Measurements from ENCODE around the gene PAPPA2.

PAPPA2 gene

GRCh38 chr1:176499671-176500070 is 36.7 kb downstream of the PAPPA2 start:
- Histone ChIP-seq H3K27me3 (replicated peaks; ENCODE audit: control insufficient read depth, insufficient read depth, low read length) (no peaks in the 10 kb centered on the region; the same call in 1 of the 2 replicates), H3K36me3 (ENCODE audit: control insufficient read depth, insufficient read depth, low read length) (no peaks in the 10 kb centered on the region), H3K4me3 (replicated peaks; ENCODE audit: low read depth, low read length) (no peak overlapping the region)
- TF ChIP-seq, protein P1, sequence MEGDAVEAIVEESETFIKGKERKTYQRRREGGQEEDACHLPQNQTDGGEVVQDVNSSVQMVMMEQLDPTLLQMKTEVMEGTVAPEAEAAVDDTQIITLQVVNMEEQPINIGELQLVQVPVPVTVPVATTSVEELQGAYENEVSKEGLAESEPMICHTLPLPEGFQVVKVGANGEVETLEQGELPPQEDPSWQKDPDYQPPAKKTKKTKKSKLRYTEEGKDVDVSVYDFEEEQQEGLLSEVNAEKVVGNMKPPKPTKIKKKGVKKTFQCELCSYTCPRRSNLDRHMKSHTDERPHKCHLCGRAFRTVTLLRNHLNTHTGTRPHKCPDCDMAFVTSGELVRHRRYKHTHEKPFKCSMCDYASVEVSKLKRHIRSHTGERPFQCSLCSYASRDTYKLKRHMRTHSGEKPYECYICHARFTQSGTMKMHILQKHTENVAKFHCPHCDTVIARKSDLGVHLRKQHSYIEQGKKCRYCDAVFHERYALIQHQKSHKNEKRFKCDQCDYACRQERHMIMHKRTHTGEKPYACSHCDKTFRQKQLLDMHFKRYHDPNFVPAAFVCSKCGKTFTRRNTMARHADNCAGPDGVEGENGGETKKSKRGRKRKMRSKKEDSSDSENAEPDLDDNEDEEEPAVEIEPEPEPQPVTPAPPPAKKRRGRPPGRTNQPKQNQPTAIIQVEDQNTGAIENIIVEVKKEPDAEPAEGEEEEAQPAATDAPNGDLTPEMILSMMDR (IDR thresholded peaks at IDR 0.05; ENCODE audit: insufficient read depth, low read length, poor library complexity, severe bottlenecking): no peak
- no peak for DNase-seq (ENCODE audit: extremely low read depth, insufficient read length)

DNA sequence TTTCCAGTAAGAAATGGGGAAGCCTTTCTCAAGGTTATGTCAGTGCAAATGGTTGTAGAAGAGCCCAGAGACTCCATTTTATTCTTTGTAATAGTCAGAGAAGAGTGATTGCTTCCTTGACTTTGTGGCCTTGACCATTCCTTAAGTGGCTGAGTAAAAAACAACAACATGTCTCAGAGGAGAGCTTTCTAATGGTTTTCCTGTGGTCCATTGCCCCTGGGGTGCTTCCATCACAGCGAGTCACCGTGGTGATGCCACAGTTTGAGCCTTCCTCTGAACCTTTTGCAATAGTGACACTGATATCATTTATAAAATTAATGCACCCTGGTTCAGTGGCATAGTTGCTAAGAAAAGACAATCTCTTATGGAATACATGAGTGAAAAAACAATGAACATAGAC is 38.6 kb downstream of the PAPPA2 start:
- TF ChIP-seq, protein P1 (IDR thresholded peaks at IDR 0.05; ENCODE audit: insufficient read depth, low read length, poor library complexity, severe bottlenecking): no peak

GRCh38 chr1:176504848-176505553 is 42.0 kb downstream of the PAPPA2 start:
- no peak for DNase-seq (ENCODE audit: extremely low read depth, insufficient read length)
- no peaks in the 10 kb centered on the region for H3K27me3 ChIP-seq (replicated peaks; ENCODE audit: control insufficient read depth, insufficient read depth, low read length)
- H3K4me3 ChIP-seq (replicated peaks; ENCODE audit: low read depth, low read length): no peak overlapping the region
- no peaks in the 10 kb centered on the region for H3K36me3 ChIP-seq (ENCODE audit: control insufficient read depth, insufficient read depth, low read length)
- TF ChIP-seq, protein P1 (IDR thresholded peaks at IDR 0.05; ENCODE audit: insufficient read depth, low read length, poor library complexity, severe bottlenecking): no peak

More for the DNA sequence above, 38.6 kb downstream of the PAPPA2 start:
- no peak overlapping the region for H3K4me3 ChIP-seq (replicated peaks; ENCODE audit: low read depth, low read length)
- no peaks in the 10 kb centered on the region for H3K36me3 ChIP-seq (ENCODE audit: control insufficient read depth, insufficient read depth, low read length)
- no peaks in the 10 kb centered on the region; the same call in 1 of the 2 replicates for H3K27me3 ChIP-seq (replicated peaks; ENCODE audit: control insufficient read depth, insufficient read depth, low read length)
- no peak for DNase-seq (ENCODE audit: extremely low read depth, insufficient read length)

DNA sequence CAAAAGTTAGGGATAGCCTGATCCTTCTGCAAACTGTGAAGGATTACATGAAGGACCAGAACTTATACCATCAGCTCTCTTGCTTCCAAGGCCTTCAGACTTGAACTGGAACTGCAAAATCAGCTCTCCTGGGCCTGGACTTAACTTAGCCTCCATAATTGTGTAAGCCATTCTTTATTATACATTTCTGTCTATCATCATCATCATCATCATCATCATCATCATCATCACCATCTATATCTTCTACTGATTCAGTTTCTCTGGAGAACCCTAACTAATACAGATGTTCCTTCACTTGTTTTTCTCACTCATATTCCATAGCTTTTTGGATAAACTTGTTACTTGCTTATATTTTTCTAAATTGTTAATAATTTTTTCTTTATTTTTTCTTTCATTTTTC is 50.0 kb downstream of the PAPPA2 start:
- TF ChIP-seq, protein P1 (IDR thresholded peaks at IDR 0.05; ENCODE audit: insufficient read depth, low read length, poor library complexity, severe bottlenecking): no peak
- Histone ChIP-seq H3K4me3 (replicated peaks; ENCODE audit: low read depth, low read length) (no peak overlapping the region), H3K27me3 (replicated peaks; ENCODE audit: control insufficient read depth, insufficient read depth, low read length) (no peaks in the 10 kb centered on the region), H3K36me3 (ENCODE audit: control insufficient read depth, insufficient read depth, low read length) (no peaks in the 10 kb centered on the region)
- no peak for DNase-seq (ENCODE audit: extremely low read depth, insufficient read length)

GRCh38 chr1:176515310-176515709 is 52.3 kb downstream of the PAPPA2 start:
- no peaks in the 10 kb centered on the region for H3K36me3 ChIP-seq (ENCODE audit: control insufficient read depth, insufficient read depth, low read length)
- TF ChIP-seq, protein P1 (IDR thresholded peaks at IDR 0.05; ENCODE audit: insufficient read depth, low read length, poor library complexity, severe bottlenecking): no peak
- no peak overlapping the region for H3K4me3 ChIP-seq (replicated peaks; ENCODE audit: low read depth, low read length)
- H3K27me3 ChIP-seq (replicated peaks; ENCODE audit: control insufficient read depth, insufficient read depth, low read length): no peaks in the 10 kb centered on the region
- no peak for DNase-seq (ENCODE audit: extremely low read depth, insufficient read length)

Data from GM06990 (cell line).